HPDE6-E6E7 (cell line): ENCODE measurements around the gene CD180.

Experiments
- DNase-seq: peaks from one replicate; pipeline ENCODE4 v3.0.0; 2011; ENCODE audit warnings: missing footprints; ENCODE audit errors: extremely low spot score

CD180 gene

DNA sequence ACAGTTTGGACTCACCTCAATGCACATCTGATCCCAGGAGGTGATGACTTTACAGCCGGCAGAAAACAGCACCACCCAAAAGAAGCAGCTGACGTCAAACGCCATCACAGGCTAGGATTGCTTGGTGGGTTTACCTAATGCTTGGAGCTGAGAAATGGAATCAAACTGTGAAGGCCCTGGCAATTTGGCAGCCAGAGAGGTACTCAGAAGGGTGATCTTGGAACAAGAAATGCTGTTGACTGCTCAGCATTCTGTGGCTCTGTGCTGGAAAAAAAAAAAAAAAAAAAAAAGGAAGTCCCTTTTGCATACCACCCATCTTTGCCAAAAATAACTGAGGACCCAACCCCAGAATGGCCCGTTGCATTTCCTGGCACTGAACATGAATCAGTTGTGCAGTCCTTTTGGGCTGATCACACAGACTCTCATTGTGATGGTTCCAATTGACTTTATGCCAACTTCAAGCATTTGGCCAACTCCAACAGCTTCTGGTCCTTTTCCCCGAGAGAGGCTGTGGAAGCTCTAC, at the start of gene CD180:
TSS of gene CD180 (minus strand) at position 263 of the 523 bp plus-strand sequence. CDS start at position 105, 158 bp downstream.
- DNase-seq: no peak

DNA sequence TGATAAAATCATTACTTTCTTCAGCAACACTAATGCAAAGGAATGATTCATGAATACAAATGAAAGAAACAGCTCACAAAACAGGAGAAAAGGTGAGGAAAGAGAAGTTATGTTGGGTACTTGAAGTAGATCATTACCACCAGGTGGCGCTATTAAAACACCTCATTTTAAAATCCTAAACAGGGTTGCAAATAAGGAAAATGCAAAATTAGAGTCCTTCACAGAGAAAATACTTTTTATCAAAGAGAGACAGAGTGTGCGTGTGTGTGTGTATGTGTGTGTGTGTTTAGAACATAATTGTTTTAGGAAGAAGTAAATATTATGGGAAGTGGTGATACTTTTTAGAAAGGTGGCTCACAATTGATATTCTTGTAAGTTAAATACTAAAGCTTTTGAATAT, 49.5 kb upstream of the CD180 start:
- DNase-seq: no peak

DNA sequence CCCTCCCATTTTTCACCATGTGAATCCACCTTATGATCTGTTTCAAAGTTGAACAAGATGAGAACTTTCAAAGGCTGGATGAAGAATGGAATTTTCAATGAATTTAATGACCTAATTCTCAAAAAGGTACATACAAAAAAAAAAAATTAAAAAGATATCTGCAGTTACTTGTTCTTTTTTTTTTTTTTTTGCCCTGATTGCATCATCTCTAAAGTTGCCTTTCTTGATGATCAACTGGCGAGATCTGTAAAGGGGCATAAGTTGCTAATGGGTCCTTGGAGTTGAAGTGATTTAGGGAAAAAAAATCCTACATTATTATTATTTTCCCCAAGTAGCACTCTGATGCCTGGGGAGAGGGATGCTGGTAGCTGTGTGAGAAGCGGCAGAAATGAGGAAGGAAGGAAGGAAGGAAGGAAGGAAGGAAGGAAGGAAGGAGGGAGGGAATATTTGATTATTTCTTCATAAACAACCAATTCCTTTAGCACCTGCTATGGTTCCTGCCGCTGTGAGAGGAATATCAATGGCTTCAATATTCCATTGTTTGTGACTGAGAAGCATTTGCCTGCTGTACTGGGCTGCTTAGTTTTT, 48.8 kb upstream of the CD180 start:
- no peak for DNase-seq

DNA sequence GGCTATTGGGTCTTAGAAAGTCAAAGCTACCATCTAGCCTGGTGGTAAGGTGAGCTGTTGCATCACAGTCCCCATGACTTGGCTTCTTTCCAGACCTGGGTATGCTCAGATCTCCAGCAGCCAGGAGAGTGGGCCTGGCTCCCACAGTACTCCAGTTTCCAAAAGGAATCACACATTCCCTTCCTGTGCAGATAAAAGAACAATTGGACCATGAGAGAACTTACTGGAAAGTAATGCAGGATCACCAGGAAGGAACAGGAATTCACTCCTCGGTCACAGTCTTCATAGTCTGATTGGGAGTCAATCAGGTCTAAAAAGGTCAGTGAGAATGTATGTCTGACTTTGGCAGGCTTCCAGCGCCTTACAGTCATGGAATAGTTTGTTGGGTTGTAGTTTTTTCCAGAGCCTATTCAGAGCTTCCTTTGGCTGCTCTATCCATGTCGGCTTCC, 47.8 kb upstream of the CD180 start:
- DNase-seq: no peak

DNA sequence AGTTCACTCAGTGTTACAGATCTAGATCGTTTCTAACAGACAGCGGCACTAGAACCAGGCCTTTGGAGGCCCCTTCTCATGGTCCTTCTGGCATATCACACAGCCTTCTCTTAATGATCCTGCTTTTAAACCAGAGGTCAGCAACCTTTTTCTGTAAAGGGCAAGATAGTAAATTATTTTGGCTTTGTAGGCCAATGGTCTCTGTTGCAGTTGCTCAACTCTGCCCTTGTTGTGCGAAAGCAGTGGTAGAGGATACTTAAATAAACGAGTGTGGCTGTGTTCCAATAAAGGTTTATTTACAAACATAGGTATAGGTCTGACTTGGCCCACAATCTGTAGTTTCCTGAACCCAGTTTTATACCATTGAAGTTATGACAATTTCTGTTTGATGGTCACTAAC, 47.3 kb upstream of the CD180 start:
- DNase-seq: no peak

DNA sequence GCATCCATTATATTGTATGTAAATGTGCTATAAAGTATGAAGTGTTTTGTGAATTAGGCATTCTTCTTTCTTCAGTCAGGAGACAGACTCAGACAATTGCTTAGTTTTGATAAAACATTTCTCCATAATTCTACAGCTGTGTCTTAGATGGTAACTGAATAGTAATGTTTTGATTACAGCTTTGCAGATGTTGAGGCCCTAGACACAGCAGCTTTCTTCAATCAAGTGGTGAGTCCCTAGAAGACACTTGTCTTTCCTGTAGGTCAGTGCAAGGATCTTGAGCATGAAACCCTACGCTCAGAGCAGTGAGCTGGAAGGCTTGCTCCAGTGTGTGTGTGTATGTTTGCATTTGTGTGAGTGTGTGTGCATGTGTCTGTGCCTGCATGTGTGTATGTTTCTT, 46.8 kb upstream of the CD180 start:
- no peak for DNase-seq

DNA sequence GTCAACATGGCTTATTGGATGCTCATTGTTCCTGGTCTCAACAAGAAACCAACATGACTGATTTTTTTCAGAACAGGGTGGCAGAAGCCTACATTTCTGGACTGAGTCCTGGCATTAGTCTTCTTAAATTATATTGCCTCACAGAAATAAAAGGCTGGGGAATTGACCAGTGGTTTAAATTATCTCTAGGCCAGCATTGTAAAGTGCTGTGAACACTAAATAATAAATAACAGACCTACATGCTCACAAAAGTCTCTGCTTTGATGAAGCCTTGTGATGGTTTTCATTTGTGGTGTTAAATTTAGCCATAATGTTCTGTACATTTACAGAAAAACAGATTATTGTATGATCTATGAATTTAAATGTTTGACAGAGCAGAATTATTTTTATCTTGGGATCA, 44.7 kb upstream of the CD180 start:
- DNase-seq: no peak

DNA sequence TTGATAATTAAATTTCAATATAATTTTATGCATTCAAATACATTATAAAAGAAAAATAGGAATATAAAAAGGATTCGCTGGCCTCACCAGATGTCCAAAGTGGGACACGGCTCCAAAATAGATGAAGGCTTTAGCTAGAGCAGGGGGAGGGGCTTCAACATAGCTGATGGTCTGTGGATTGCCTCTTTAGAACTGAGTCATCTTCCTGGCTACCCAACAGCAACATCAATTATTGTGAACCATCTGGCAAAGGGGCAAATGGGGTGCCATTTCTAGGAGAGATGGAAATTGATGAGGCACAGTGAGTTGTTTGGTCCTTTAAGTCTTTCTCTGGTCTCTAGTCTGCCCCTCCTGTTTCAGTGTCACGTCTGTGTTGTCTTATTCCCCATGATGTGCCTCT, 44.2 kb upstream of the CD180 start:
- no peak for DNase-seq

DNA sequence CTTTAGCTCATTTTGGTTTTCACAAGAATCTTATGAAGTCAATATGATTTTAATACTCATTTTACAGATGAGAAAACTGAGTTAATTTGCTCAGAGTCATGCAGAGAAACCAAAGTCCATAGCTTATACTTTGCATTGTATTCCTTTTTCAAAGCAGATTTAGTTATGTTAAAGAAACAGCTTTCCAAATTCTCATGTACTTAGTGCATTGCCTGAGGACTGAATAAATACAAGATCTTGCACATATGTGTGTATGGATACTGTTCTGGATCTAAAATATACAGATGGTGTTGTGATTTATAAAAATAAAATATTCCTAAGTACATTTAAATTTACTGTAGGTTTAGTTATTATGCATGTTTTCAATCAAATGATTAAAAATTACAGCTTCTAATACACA, 43.5 kb upstream of the CD180 start:
- no peak for DNase-seq

DNA sequence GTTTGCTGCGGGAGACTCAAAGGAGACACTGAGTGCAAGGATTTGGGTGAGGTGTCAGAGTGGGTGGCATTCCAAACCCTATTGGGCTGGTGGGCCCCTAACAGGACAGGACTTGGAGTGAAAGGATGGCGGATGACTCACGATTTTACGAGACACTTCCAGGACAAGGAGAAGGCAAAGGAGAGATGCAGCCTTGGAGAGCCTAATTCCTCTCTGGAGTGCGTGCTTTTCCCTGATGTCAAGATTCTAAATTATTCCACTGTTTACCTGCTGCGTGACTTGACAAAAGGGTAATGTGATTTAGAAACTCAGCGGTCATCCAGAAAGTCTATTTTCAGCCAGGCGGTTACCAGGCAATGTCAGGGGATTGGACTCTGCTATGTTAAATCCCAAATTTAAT, 41.6 kb upstream of the CD180 start:
- no peak for DNase-seq

DNA sequence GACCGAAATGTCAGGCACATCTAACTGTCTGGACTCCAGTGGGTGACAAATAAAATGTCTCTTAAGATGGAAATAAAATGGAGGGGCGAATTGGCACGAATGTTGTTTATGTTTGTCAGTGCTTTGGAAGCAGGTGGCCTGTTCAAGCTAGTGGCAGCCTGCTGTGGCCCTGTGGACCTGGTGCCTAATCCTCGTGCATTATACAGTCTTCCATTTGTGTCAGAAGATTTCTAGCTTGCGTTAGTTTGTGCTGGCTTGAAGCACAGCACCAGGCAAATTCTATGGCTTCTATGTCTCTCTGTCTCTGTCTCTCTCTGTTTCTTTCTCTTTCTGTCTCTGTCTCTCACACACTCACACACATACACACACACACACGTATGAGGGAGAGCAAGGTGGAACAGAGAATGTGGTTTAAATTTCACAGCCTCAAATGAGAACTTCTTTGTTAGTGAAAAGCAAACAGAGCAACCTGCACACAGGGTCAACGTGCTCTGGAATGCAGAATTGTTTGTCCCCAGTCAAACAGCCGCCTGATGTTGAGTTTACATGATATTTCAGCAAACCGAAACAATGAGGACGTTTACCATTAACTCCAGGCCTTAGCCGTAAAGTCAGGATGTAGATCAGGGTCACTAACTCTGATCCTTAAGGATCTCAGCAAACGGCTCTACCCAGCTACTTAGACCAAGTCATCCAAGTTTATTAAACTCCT, 39.0 kb upstream of the CD180 start:
- DNase-seq: no peak

DNA sequence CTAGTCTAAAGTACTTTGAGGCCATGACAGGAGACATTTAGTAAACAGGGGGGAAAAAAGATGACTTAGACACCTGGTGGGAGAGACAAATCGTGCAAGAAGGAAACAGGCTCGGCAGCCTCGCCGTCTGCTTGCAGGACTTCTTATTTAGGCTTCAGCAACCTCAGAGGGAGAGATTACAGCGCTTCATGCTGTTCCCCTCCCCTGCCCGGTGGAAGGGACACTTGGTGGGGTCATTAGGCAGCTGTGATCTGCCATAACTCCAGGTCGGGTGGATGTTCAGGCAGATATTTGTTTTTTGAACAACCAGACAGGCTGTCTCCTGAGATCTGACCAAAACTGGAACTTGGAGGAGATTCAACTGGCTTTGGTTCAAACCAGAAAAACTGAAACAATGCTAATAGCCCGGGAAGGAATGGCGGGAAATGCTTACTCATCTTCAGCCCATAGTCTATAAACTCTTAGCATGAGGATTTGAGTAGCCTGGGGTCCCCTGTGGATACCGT, 38.1 kb upstream of the CD180 start:
- no peak for DNase-seq

DNA sequence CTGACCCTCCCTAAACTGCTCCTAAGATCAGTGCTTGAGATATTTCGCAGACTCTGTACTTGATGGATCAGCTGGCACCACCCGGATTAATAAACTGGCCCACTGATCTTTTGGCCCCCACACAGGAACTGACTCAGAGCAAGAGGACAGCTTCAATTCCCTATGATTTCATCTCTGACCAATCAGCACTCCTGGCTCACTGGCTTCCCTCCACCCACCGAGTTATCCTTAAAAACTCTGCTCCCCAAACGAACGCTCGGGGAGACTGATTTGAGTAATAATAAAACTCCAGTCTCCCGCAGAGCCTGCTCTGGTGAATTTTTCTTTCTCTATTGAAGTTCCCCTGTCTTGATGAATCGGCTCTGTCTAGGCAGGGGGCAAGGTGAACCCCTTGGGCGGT, 36.5 kb upstream of the CD180 start:
- no peak for DNase-seq

DNA sequence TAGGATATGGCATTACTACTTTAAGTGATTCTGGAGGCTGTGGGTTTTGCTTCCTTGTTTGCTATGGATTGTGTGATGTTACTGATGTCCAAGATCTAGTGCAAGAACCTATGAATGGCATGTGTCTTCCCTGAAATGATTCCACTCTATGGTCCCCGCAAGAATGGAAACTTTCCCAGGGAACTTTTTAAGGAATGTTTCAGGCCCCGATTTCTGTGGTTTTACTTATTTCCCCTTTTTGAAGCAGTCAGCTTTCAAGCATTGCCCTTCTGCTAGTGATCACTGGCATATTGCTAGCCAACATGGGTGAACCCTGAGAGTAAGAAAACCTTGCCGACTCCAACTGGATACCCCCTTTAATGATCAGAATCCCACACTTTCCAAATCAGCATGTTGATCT, 26.6 kb upstream of the CD180 start:
- no peak for DNase-seq

DNA sequence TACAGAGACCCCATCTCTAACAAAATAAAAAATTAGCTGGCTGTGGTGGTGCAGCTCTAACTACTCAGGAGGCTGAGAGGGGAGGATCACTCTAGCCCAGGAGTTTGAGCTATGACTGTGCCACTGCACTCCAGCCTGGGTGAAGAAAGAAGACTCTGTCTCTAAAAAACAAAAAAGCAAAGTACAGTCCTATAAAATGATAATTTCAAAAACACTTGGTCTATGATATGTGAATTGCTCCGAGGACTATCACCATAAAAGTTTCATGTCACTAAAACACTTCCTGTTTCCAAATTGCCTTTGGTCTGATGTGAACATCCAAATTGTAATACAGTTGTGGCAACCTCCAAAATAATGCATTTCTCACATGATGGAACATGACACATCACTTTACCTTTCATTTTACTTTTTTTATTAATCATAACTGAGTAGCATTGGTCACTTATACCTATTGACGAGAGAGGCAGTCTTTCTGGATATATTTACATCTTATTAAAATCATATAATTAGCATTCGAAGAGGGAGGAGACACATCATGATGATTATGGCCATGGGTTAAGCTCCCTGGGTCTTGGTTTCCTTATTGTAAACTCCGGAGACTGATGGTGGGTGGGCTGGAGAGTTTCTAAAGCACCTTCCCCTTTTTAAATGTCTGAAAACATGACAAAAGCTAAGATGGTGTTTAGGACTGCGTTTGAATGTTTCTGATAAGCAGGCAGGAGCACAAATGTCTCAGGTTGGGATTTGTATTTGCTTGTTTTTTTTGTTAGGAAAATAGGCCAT, 25.8 kb upstream of the CD180 start:
- DNase-seq: no peak

DNA sequence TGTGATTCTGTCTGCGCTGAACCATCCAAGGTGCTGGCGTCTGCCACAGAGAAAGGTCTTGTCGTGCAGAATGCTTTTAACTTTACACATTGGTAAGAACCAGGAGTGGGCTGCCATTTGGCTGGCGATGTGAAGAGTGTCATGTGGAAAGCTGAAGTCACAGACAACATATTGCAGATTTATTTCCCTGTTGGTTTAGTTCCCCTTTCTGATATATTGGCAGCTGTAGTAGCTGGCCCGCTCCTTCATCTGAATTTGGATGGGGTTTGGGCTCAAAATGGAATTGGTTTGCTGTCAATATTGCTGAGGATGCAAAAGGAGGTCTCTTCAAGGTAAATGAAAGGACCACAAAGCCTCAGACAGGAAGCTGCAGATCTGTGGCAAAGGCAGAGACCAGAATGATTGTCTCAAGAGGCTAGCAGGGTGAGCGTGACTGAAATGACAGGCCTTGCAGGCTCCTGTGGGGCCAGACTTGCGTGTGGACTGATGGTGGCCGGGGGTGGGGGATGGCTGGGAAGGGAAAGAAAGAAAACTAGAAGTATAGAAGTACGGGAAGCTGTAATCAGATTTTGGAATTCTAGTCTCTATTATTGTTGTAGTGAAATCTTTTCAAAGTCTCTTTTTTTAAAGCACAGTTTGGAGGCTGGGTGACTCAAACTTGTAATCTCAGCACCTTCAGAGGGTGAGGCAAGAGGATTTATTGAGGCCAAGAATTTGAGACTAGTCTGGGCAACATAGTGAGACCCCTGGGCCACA, 25.1 kb upstream of the CD180 start:
- no peak for DNase-seq

DNA sequence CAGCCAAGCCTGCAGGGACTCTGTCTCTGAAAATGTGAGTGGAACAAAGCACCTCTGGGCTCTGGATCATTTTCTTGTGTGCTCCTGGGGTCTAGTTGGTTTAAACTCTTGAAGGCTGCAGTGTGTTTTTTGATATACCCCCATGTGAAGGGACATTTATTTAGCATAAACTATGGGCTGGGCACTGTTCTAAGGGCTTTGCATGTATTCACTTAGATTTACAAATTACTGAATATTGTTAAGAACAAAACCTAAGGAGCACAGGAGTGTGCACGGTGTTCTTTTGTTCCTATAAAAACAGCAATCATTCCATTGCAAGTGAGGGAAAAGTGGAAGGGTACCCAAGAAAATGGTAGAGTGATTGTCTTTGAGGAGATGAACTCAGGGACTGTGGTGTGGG, 20.0 kb upstream of the CD180 start:
- DNase-seq: no peak

DNA sequence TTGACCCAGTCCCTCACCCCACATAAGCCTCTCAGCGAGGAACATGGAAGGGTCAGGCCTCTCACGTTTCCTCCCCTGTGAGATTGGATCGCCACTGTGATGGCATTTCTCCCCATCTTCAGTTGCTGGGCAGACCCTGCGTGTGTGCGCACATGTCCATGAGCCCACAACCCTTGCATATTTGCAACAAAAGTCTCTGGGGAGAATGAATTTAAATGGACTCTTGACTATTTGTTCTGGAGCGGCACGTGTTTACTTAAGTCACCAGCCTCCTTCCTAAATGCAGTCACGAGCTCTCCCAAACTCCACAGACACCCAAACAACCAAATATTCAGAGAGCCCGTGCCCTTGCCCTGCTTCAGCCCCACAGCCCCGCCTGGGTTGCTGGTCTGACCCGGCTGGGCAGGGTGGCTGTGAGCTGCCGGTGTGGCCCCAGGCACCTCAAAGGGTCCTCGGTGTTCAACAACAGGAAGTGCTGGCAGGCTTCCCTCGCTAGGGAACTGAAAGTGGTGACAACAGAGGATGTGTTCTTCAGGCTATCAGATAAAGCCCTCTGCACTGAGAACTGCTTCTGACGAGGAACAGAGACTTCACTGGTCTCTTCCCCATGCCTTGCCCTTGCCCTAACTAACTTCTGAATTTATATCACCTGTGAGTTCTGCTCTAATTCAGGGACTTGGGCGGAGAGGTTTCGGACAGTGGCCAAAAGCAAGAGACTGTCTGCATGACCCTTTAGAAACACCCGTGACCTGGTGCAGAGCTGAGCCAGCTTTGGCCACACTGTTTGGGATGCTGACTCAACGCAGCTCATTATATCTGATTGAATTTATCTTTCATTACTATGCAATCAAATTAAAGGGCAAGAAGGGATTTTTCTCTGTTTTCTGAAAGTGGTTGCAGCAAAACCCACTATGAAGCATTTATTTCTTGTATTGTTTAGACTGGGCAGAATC, 19.2 kb upstream of the CD180 start:
- no peak for DNase-seq

DNA sequence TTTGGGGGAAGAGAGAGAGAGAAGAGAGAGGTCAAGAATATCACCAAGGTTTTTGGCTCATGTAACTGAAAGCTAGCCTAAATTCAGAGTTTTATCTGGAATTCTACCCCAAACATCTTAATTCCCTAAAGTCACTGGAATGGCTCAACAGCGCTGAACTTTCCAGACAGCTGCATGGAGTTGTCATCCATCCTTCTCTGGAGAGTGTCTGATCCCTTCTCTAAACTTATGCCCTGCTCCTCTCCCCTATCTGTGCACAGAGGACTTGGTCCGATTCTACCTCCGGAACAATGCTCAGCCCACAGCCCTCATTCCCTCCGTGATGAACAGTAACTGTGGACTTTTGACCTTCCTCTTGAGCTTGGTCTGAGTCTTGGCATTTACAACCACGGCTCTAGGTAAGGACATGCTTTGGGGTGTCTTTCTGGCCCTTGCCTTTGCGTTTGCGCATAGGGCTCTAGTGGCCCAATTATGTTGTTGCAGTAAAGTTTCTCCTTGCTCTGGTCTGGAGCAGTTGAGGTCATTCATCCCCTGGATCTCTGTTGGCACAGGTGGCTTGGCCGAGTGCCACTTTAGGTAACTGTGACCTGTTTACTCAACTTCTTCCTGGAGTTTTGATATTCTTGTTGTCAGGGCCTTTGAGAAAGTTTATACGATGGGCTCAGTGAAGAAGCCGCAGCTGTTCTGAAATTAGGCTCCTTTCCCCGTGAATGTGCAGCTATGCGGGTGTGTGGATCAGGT, 18.3 kb upstream of the CD180 start:
- no peak for DNase-seq

DNA sequence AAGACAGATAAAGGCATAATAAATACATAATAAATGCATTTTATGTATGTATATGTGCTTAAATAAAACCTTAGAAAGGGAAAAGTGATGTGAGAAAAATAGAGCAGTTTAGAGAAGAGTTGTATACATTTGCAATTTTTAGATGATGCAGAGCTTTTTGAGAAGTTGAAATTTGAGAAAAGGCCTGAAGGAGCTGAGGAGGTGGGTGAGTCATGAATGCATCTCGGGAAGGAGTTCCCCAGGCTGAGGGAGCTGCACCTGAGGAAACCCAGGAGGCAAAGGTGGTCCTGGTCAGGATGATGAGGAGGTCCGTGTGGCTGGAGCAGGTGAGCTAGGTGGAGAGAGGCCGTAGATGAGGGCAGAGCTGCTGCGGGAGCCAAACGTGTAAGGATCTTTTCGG, 17.4 kb upstream of the CD180 start:
- DNase-seq: no peak
